K562 (cell line): Measurements from ENCODE around the gene TPK1. TPM values are rescaled to one million over a fixed set of nuclear protein-coding genes. Genes with fewer than 3 reads are reported as not detected.

Source experiments
- ATAC-seq: fragments of 200-7000 bp; cut with Tn5 transposase; 3 replicates; pipeline ENCODE4 v1.9.1; 2020; ENCODE audit warnings: moderate library complexity
- BruUV-seq: library from RNA; stranded (reverse); fragments of 400-500 nt; replicated peaks from 2 replicates; lab custom pipeline; 2021; lab: Mats Ljungman, UMichigan
- CTCF ChIA-PET: fragments of 300-600 bp; formaldehyde crosslinking; extraction: SDS; loops from one replicate; lab custom pipeline; 2021; ENCODE audit warnings: low intra/inter-chr PET ratio; lab: Yijun Ruan, JAX
- POLR2A ChIA-PET: fragments of 300-600, 350-650 bp; sonication (Branson Sonifier 250); formaldehyde crosslinking; extraction: SDS; loops from one replicate; lab custom pipeline; 2021; ENCODE audit warnings: antibody characterized with exemption, inconsistent platforms; lab: Yijun Ruan, JAX
- DNase-seq, 4 experiments: peaks; one replicate each; pipeline versions ENCODE4 v3.0.0 to v3.0.0-alpha.2; 2011 to 2018; ENCODE audit warnings: low spot score in 3 of 4, mixed read lengths in 3 of 4; ENCODE audit errors: extremely low read depth in 1 of 4
- FAIRE-seq: peaks from 2 replicates; lab custom pipeline; 2011; peaks lifted over from hg19 to GRCh38; lab: Jason Lieb, UNC
- H2AFZ ChIP-seq: 2 replicates; pipeline ENCODE4 v1.6.0; 2011; ENCODE audit warnings: low read depth, low read length, control low read depth, inconsistent platforms
- H3K27ac ChIP-seq: fragments of 200-600 bp; 3 replicates; pipeline ENCODE4 v1.8.0; 2011; ENCODE audit warnings: low read depth, mild to moderate bottlenecking, control low read depth, inconsistent platforms, low read length, moderate library complexity, mixed read lengths; ENCODE audit errors: extremely low read depth
- H3K27me3 ChIP-seq, 2 experiments: fragments of 300-600 bp in 1 of 2; 2 replicates in 1 of 2; 3 replicates in 1 of 2; pipeline versions ENCODE4 v1.6.0 to v1.8.0; 2011; ENCODE audit warnings: inconsistent platforms in 2 of 2, low read length in 2 of 2, mild to moderate bottlenecking in 1 of 2, mixed read lengths in 1 of 2, moderate library complexity in 1 of 2; ENCODE audit not compliant: control insufficient read depth in 2 of 2, insufficient read depth in 2 of 2
- H3K36me3 ChIP-seq: fragments of 300-600 bp; 3 replicates; pipeline ENCODE4 v1.8.0; 2011; ENCODE audit warnings: mild to moderate bottlenecking, low read length, inconsistent platforms; ENCODE audit not compliant: control insufficient read depth, insufficient read depth
- H3K4me1 ChIP-seq, 2 experiments: fragments of 200-600 bp in 1 of 2; replicated peaks in 1 of 2; 2 replicates in 1 of 2; 3 replicates in 1 of 2; pipeline versions ENCODE4 v1.5.1 to v1.8.0; 2011; ENCODE audit warnings: inconsistent platforms in 2 of 2, low read length in 2 of 2, mild to moderate bottlenecking in 1 of 2, mixed read lengths in 1 of 2, moderate library complexity in 1 of 2; ENCODE audit not compliant: control insufficient read depth in 2 of 2, insufficient read depth in 2 of 2
- H3K4me2 ChIP-seq: 2 replicates; pipeline ENCODE4 v1.6.1; 2011; ENCODE audit warnings: low read length, control low read depth, inconsistent platforms, mixed read lengths; ENCODE audit not compliant: insufficient read depth
- H3K4me3 ChIP-seq: fragments of 200-600 bp; sonication (generic), shearing (Covaris generic); 2 replicates; pipeline ENCODE4 v1.5.1; 2016; ENCODE audit warnings: control low read depth, inconsistent platforms
- H3K79me2 ChIP-seq: fragments of 200-600 bp; 3 replicates; pipeline ENCODE4 v1.8.0; 2011; ENCODE audit warnings: low read length, inconsistent platforms; ENCODE audit not compliant: control insufficient read depth, insufficient read depth
- H3K9ac ChIP-seq, 2 experiments: 2 replicates each; pipeline versions ENCODE4 v1.6.0 to v1.6.1; 2011; ENCODE audit warnings: low read depth in 2 of 2, low read length in 2 of 2, control low read depth in 1 of 2, inconsistent platforms in 1 of 2, mild to moderate bottlenecking in 1 of 2, mixed read lengths in 1 of 2; ENCODE audit not compliant: insufficient read depth in 1 of 2
- H3K9me1 ChIP-seq: one replicate; pipeline ENCODE4 v1.6.0; 2011; ENCODE audit warnings: inconsistent platforms, mild to moderate bottlenecking, low read length, moderate library complexity; ENCODE audit not compliant: control insufficient read depth, insufficient read depth
- H3K9me3 ChIP-seq: replicated peaks from 2 replicates; pipeline ENCODE4 v1.5.1; 2011; ENCODE audit warnings: low read depth, low read length, inconsistent platforms; ENCODE audit not compliant: control insufficient read depth, insufficient read depth
- H4K20me1 ChIP-seq: replicated peaks from 2 replicates; pipeline ENCODE4 v1.6.1; 2011; ENCODE audit warnings: low read length, inconsistent platforms, mixed read lengths; ENCODE audit not compliant: control insufficient read depth, insufficient read depth
- ARID3B ChIP-seq: fragments of 250-450 bp; sonication (Bioruptor Pico); IDR thresholded peaks from 2 replicates; pipeline ENCODE4 v1.4.0; 2020; ENCODE audit warnings: borderline replicate concordance
- CGGBP1 ChIP-seq: fragments of 250-450 bp; sonication (Bioruptor Pico); IDR thresholded peaks from 2 replicates; pipeline ENCODE4 v1.9.0; 2021; ENCODE audit warnings: mild to moderate bottlenecking
- CREM ChIP-seq: IDR thresholded peaks from 2 replicates; pipeline ENCODE4 v1.6.1; 2014; ENCODE audit warnings: antibody characterized with exemption, low read depth
- CTCFL ChIP-seq: IDR thresholded peaks from 2 replicates; pipeline ENCODE4 v1.6.1; 2011; ENCODE audit warnings: borderline replicate concordance, low read depth, mild to moderate bottlenecking, moderate library complexity, low read length; ENCODE audit not compliant: insufficient read depth, poor library complexity, severe bottlenecking
- ETV5 ChIP-seq: sonication (generic); formaldehyde crosslinking; IDR thresholded peaks from 2 replicates; pipeline ENCODE4 v1.4.0; 2020; ENCODE audit warnings: low read depth, mild to moderate bottlenecking, missing genetic modification reagents
- FOXM1 ChIP-seq, 2 experiments: fragments of 450-650 bp in 1 of 2; sonication (generic) in 1 of 2; formaldehyde crosslinking in 1 of 2; IDR thresholded peaks; 2 replicates each; pipeline versions ENCODE4 v1.6.1 to v1.9.0; 2017 to 2022; ENCODE audit warnings: low read depth in 2 of 2, mild to moderate bottlenecking in 2 of 2, missing genetic modification reagents in 1 of 2, moderate library complexity in 1 of 2
- GABPB2 ChIP-seq: fragments of 250-450 bp; sonication (Bioruptor Pico); conservative IDR thresholded peaks from 2 replicates; pipeline ENCODE4 v1.5.1; 2021; ENCODE audit warnings: mild to moderate bottlenecking
- LARP7 ChIP-seq: fragments of 450-650 bp; IDR thresholded peaks from 2 replicates; pipeline ENCODE4 v1.6.1; 2016
- PHF20 ChIP-seq: fragments of 450-650 bp; IDR thresholded peaks from 2 replicates; pipeline ENCODE4 v1.6.1; 2018; ENCODE audit not compliant: partially characterized antibody
- SNRNP70 ChIP-seq: fragments of 200-400 bp; formaldehyde crosslinking; optimal IDR thresholded peaks from 2 replicates; pipeline ENCODE3; 2017; ENCODE audit warnings: low read depth, low read length
- THAP12 ChIP-seq: fragments of 250-450 bp; sonication (Bioruptor Pico); IDR thresholded peaks from 2 replicates; pipeline ENCODE4 v1.9.0; 2021; ENCODE audit warnings: mild to moderate bottlenecking, inconsistent platforms
- ZNF445 ChIP-seq: fragments of 250-450 bp; sonication (Bioruptor Pico); IDR thresholded peaks from 2 replicates; pipeline ENCODE4 v1.4.0; 2020; ENCODE audit warnings: low read depth, mild to moderate bottlenecking, moderate library complexity
- ZNF586 ChIP-seq: fragments of 450-650 bp; formaldehyde crosslinking; conservative IDR thresholded peaks from 2 replicates; pipeline ENCODE4 v1.4.0; 2020; ENCODE audit warnings: mild to moderate bottlenecking, moderate library complexity
- ZNF707 ChIP-seq: fragments of 250-450 bp; sonication (Bioruptor Pico); conservative IDR thresholded peaks from 2 replicates; pipeline ENCODE4 v1.8.0; 2022; ENCODE audit warnings: inconsistent platforms, mild to moderate bottlenecking, moderate library complexity
- ZNF76 ChIP-seq: fragments of 250-450 bp; sonication (Bioruptor Pico); IDR thresholded peaks from 2 replicates; pipeline ENCODE4 v1.4.0; 2020; ENCODE audit warnings: mild to moderate bottlenecking, moderate library complexity, borderline replicate concordance
- ZNF780A ChIP-seq: fragments of 250-450 bp; sonication (Bioruptor Pico); IDR thresholded peaks from 2 replicates; pipeline ENCODE4 v1.5.0; 2021; ENCODE audit warnings: mild to moderate bottlenecking
- WGBS: fragments of 100-300 bp; shearing (Covaris generic); methylation state at CpG from one replicate; pipeline ENCODE4 v1.1.6; 2016; ENCODE audit warnings: low coverage, mixed read lengths; ENCODE audit not compliant: insufficient coverage; ENCODE audit errors: missing lambda C conversion rate; 5-methylcytosine and 5-hydroxymethylcytosine counted together
- in situ Hi-C: fragments of 300-500 bp; cut with MboI; formaldehyde crosslinking; loops from 4 replicates; pipeline ENCODE4 v1.15.0; 2018; ENCODE audit warnings: inconsistent platforms, mixed read lengths
- intact Hi-C: fragments of 100-400 bp; cut with micrococcal nuclease; formaldehyde crosslinking; loops from 2 replicates; pipeline ENCODE4 v1.14.2; 2022
- polyA plus RNA-seq, 8 experiments: library from polyadenylated mRNA; depleted of rRNA in 4 of 8; stranded (reverse) in 5 of 8; unstranded in 3 of 8; fragments of >200 nt; fragmentation: Nextera tagmentation in 2 of 8; fragmentation: Illumina TruSeq in 1 of 8; extraction: Ambion mirVana in 2 of 8; extraction: Trizol in 1 of 8; gene quantifications; 2 replicates each; pipeline versions ENCODE4 v1.2.1 to v1.2.3, GENCODE V29; 2011 to 2014; ENCODE audit warnings: inconsistent platforms in 1 of 8, missing spikeins in 1 of 8
- total RNA-seq, 7 experiments: library from RNA; depleted of rRNA in 6 of 7; stranded (reverse); fragments of >200 nt in 6 of 7; fragmentation: Illumina TruSeq in 2 of 7; extraction: Trizol in 2 of 7; gene quantifications; 2 replicates each; pipeline versions ENCODE4 v1.2.1 to v1.2.3, GENCODE V29; 2011 to 2021; ENCODE audit warnings: low replicate concordance in 1 of 7

The TPK1 gene
- total and polyA plus RNA-seq, 9 of the 15 experiments (the other 6 are each of a cell fraction or from before 2014, with no cell fraction given), result 5.1 to 16.2 (median 9.2) TPM

- H3K9me3 ChIP-seq, result no peaks in the 10 kb centered on the region; the same call in 1 of the 2 replicates
- no peak for FAIRE-seq
- intact Hi-C loops (no loop called here), in situ Hi-C loops (no loop called here)
- no peak overlapping the region for H3K4me3 ChIP-seq
- no peak overlapping the region for H3K4me2 ChIP-seq
- no peak for DNase-seq
- no TSS peak for BruUV-seq
- no peaks in the 10 kb centered on the region for H3K36me3 ChIP-seq
- no peaks in the 10 kb centered on the region for H3K27me3 ChIP-seq
- no peak overlapping the region for H3K27ac ChIP-seq
- ChIA-PET POLR2A (no interaction called here), CTCF (no interaction called here)
- TF ChIP-seq SNRNP70 (no peak), ARID3B (CRISPR knock-in tag) (no peak), THAP12 (CRISPR knock-in tag) (no peak), LARP7 (no peak), CREM (no peak), ZNF76 (CRISPR knock-in tag) (no peak), ZNF445 (CRISPR knock-in tag) (no peak), ZNF707 (CRISPR knock-in tag) (no peak), GABPB2 (CRISPR knock-in tag) (no peak), ZNF586 (CRISPR knock-in tag) (no peak), PHF20 (no peak), ETV5 (CRISPR knock-in tag) (no peak), CGGBP1 (CRISPR knock-in tag) (no peak), ZNF780A (CRISPR knock-in tag) (no peak), FOXM1 (IDR thresholded peaks at IDR 0.05; ENCODE audit: low read depth) (no peak), FOXM1 (CRISPR knock-in tag; IDR thresholded peaks at IDR 0.05; ENCODE audit: low read depth) (no peak), CTCFL (no peak)
- H4K20me1 ChIP-seq, result no peaks in the 10 kb centered on the region
- no peak for ATAC-seq
- no peaks in the 10 kb centered on the region for H3K9me1 ChIP-seq
- H3K79me2 ChIP-seq, result no peaks in the 10 kb centered on the region
- H2AFZ ChIP-seq, result no peak overlapping the region
- no peak overlapping the region for H3K9ac ChIP-seq
- no peaks in the 10 kb centered on the region for H3K4me1 ChIP-seq
- WGBS, result 3% methylated on average over 2 of the region's 2 CpGs
Observed at GRCh38 chr7:144546782-144547181, 289.1 kb downstream of the TPK1 start.
